Occipital lobe (tissue), 2 donors: ENCODE results near the gene CYFIP1. TPM values are rescaled to one million over a fixed set of nuclear protein-coding genes. Genes with fewer than 3 reads are reported as not detected.

Experiments used
- DNase-seq: peaks from one replicate; lab custom pipeline; 2025; lab: John Stamatoyannopoulos, UW
- total RNA-seq: library from RNA; depleted of rRNA; stranded (reverse); fragments of >200 nt; gene quantifications from one replicate; pipeline ENCODE4 v1.2.3, GENCODE V29; 2014

The CYFIP1 gene
- total RNA-seq, 1 donor from 2014 or later, result 83.3 TPM

GRCh38 chr15:22950256-22950990 is 29.7 kb downstream of the CYFIP1 start:
- no peak for DNase-seq

- DNase-seq, result no peak
These were observed 31.1 kb downstream of the CYFIP1 start for GRCh38 chr15:22949074-22949547.

- DNase-seq, result no peak
These were observed 32.1 kb downstream of the CYFIP1 start for GRCh38 chr15:22948056-22948455.

- no peak for DNase-seq
These were observed 32.8 kb downstream of the CYFIP1 start for GRCh38 chr15:22947101-22948000.

GRCh38 chr15:22945071-22945470 is 35.1 kb downstream of the CYFIP1 start:
- DNase-seq, result no peak

- no peak for DNase-seq
These were observed 35.5 kb downstream of the CYFIP1 start for GRCh38 chr15:22944651-22945050.

- no peak for DNase-seq
These were observed 37.3 kb downstream of the CYFIP1 start for GRCh38 chr15:22942877-22943276.

GRCh38 chr15:22942306-22942855 is 37.8 kb downstream of the CYFIP1 start:
- no peak for DNase-seq

- DNase-seq, result no peak
These were observed 39.0 kb downstream of the CYFIP1 start for GRCh38 chr15:22941179-22941578.

GRCh38 chr15:22939652-22940061 is 40.5 kb downstream of the CYFIP1 start:
- no peak for DNase-seq

- peak; percentile 51 for DNase-seq
These were observed 41.1 kb downstream of the CYFIP1 start for GRCh38 chr15:22939051-22939450.

- no peak for DNase-seq
These were observed 43.3 kb downstream of the CYFIP1 start for GRCh38 chr15:22936577-22937472.

GRCh38 chr15:22933641-22934061 is 46.5 kb downstream of the CYFIP1 start:
- no peak for DNase-seq

- DNase-seq, result no peak
These were observed 48.2 kb downstream of the CYFIP1 start for GRCh38 chr15:22931784-22932536.

- DNase-seq, result no peak
These were observed 49.2 kb downstream of the CYFIP1 start for GRCh38 chr15:22930782-22931484.

- DNase-seq, result no peak
These were observed 52.4 kb downstream of the CYFIP1 start for GRCh38 chr15:22927761-22928160.

GRCh38 chr15:22925875-22926274 is 54.3 kb downstream of the CYFIP1 start:
- no peak for DNase-seq

GRCh38 chr15:22922003-22922402 is 58.2 kb downstream of the CYFIP1 start:
- DNase-seq, result no peak

GRCh38 chr15:22919171-22919570 is 61.0 kb downstream of the CYFIP1 start:
- no peak for DNase-seq
